GM10248 (cell line): Measurements from ENCODE around the gene PRIMA1.

Experiments
- CTCF ChIA-PET: fragments of 300-600 bp; sonication (Branson Sonifier 250); formaldehyde crosslinking; extraction: SDS; loops from one replicate; lab custom pipeline; 2021; ENCODE audit warnings: antibody characterized with exemption; lab: Yijun Ruan, JAX
- POLR2A ChIA-PET: fragments of 350-650 bp; sonication (Branson Sonifier 250); formaldehyde crosslinking; extraction: SDS; loops from one replicate; lab custom pipeline; 2020; ENCODE audit warnings: antibody characterized with exemption; lab: Yijun Ruan, JAX
- DNase-seq: peaks from one replicate; pipeline ENCODE4 v3.0.0; 2012; ENCODE audit errors: extremely low spot score
- CTCF ChIP-seq: IDR thresholded peaks from 2 replicates; pipeline ENCODE4 v1.5.1; 2012; ENCODE audit warnings: mild to moderate bottlenecking, low read depth; ENCODE audit errors: extremely low read depth, missing control alignments, control extremely low read depth

Gene PRIMA1

GRCh38 chr14:93788293-93788542, at the start of gene PRIMA1:
PRIMA1 (minus strand) TSS chr14:93788485; CDS start chr14:93787718, 767 bp downstream.
- ChIA-PET CTCF (no interaction called here), POLR2A (no interaction called here)
- no peak for DNase-seq
- no peak for TF ChIP-seq CTCF

GRCh38 chr14:93834699-93835371, 46.5 kb upstream of the PRIMA1 start:
- ChIA-PET CTCF (no interaction called here), POLR2A (no interaction called here)
- no peak for TF ChIP-seq CTCF
- DNase-seq = no peak

GRCh38 chr14:93832665-93833064, 44.4 kb upstream of the PRIMA1 start:
- CTCF ChIA-PET = no interaction called here
- no peak for DNase-seq
- POLR2A ChIA-PET = no interaction called here
- TF ChIP-seq CTCF = no peak

- no peak for DNase-seq
- ChIA-PET POLR2A (no interaction called here), CTCF (no interaction called here)
- TF ChIP-seq CTCF = no peak
Measured at GRCh38 chr14:93832081-93832480, 43.8 kb upstream of the PRIMA1 start.

- POLR2A ChIA-PET = no interaction called here
- no peak for TF ChIP-seq CTCF
- CTCF ChIA-PET = no interaction called here
- no peak for DNase-seq
Measured at GRCh38 chr14:93830753-93831461, 42.6 kb upstream of the PRIMA1 start.

- no peak for DNase-seq
- POLR2A ChIA-PET = no interaction called here
- CTCF ChIA-PET = no interaction called here
- TF ChIP-seq CTCF = no peak
Measured at GRCh38 chr14:93829839-93830481, 41.7 kb upstream of the PRIMA1 start.
